Upper lobe of left lung (tissue), 4 donors: ENCODE measurements around the gene HRH1.

Source experiments
- CTCF ChIP-seq, 6 experiments: fragments of 450-650 bp in 4 of 6; fragments of 200-600 bp in 2 of 6; sonication (generic) in 2 of 6; IDR thresholded peaks; one replicate each; pipeline ENCODE4 v1.5.1; 2016 to 2019; ENCODE audit warnings: antibody characterized with exemption in 6 of 6
- EP300 ChIP-seq, 4 donors: sonication (generic); formaldehyde crosslinking; IDR thresholded peaks; one replicate each; pipeline ENCODE4 v1.5.1; 2017; ENCODE audit warnings: antibody characterized with exemption in 4 of 4, control low read depth in 2 of 4
- POLR2A ChIP-seq, 4 donors: fragments of 450-650 bp; IDR thresholded peaks; one replicate each; pipeline ENCODE4 v1.5.1; 2016 to 2017; ENCODE audit warnings: antibody characterized with exemption in 4 of 4, mild to moderate bottlenecking in 2 of 4

- no peak for TF ChIP-seq CTCF (IDR thresholded peaks at IDR 0.05)
- TF ChIP-seq EP300 (IDR thresholded peaks at IDR 0.05) = no peak
- no peak for TF ChIP-seq POLR2A (IDR thresholded peaks at IDR 0.05)
Measured at GRCh38 chr3:11137627-11137959, 16.7 kb upstream of the HRH1 start.
